CD4-positive, alpha-beta memory T cell (primary cell): ENCODE data around the gene ZBTB16. TPM values are rescaled to one million over a fixed set of nuclear protein-coding genes. Genes with fewer than 3 reads are reported as not detected.

Experiments
- CTCF ChIA-PET: fragments of 350-600 bp; sonication (Branson Sonifier 250); formaldehyde crosslinking; loops from one replicate; lab custom pipeline; 2021; ENCODE audit warnings: inconsistent platforms; ENCODE audit not compliant: partially characterized antibody; lab: Charles Lee
- POLR2A ChIA-PET: fragments of 350-600 bp; sonication (Branson Sonifier 250); formaldehyde crosslinking; loops from one replicate; lab custom pipeline; 2021; ENCODE audit not compliant: partially characterized antibody; lab: Charles Lee
- DNase-seq, 5 donors: peaks; one replicate each; pipeline versions ENCODE4 v3.0.0 to v3.0.0-alpha.2; 2020 to 2022; ENCODE audit warnings: mixed read lengths in 1 of 5
- H3K27ac ChIP-seq: one replicate; pipeline ENCODE4 v1.7.0; 2013; ENCODE audit warnings: low read depth, low read length
- H3K27me3 ChIP-seq: 2 replicates; pipeline ENCODE4 v1.7.0; 2013; ENCODE audit warnings: mild to moderate bottlenecking, low read length, moderate library complexity; ENCODE audit not compliant: insufficient read depth
- H3K36me3 ChIP-seq: 2 replicates; pipeline ENCODE4 v1.7.0; 2013; ENCODE audit warnings: mild to moderate bottlenecking, low read length, moderate library complexity; ENCODE audit not compliant: insufficient read depth
- H3K4me1 ChIP-seq: 2 replicates; pipeline ENCODE4 v1.7.0; 2013; ENCODE audit warnings: mild to moderate bottlenecking, low read length, moderate library complexity; ENCODE audit not compliant: insufficient read depth
- H3K4me3 ChIP-seq, 2 donors: one replicate each; pipeline ENCODE4 v1.7.0; 2013; ENCODE audit warnings: low read length in 2 of 2, mild to moderate bottlenecking in 1 of 2
- H3K9me3 ChIP-seq, 2 donors: one replicate each; pipeline ENCODE4 v1.7.0; 2013; ENCODE audit warnings: low read length in 2 of 2, control low read depth in 1 of 2; ENCODE audit not compliant: control insufficient read depth in 1 of 2
- H3K27ac Mint-ChIP-seq, 7 donors: one replicate each; pipeline ENCODE4 v1.8.0; 2020 to 2021; ENCODE audit warnings: mixed read lengths in 7 of 7, mild to moderate bottlenecking in 6 of 7, inconsistent platforms in 3 of 7, moderate library complexity in 3 of 7
- H3K27me3 Mint-ChIP-seq, 2 donors: one replicate each; pipeline ENCODE4 v1.8.0; 2020 to 2021; ENCODE audit warnings: mixed read lengths in 2 of 2
- H3K36me3 Mint-ChIP-seq, 2 donors: one replicate each; pipeline ENCODE4 v1.8.0; 2020 to 2021; ENCODE audit warnings: mixed read lengths in 2 of 2, inconsistent platforms in 1 of 2, mild to moderate bottlenecking in 1 of 2
- H3K4me1 Mint-ChIP-seq, 4 donors: one replicate each; pipeline ENCODE4 v1.8.0; 2020 to 2021; ENCODE audit warnings: mixed read lengths in 4 of 4, mild to moderate bottlenecking in 1 of 4
- H3K4me3 Mint-ChIP-seq, 8 donors: one replicate each; pipeline ENCODE4 v1.8.0; 2020 to 2021; ENCODE audit warnings: mixed read lengths in 8 of 8, mild to moderate bottlenecking in 7 of 8, moderate library complexity in 6 of 8, inconsistent platforms in 3 of 8
- H3K9me3 Mint-ChIP-seq, 8 donors: one replicate each; pipeline ENCODE4 v1.8.0; 2020 to 2021; ENCODE audit warnings: mixed read lengths in 8 of 8, mild to moderate bottlenecking in 5 of 8, inconsistent platforms in 3 of 8, moderate library complexity in 1 of 8
- intact Hi-C: fragments of 100-400 bp; cut with micrococcal nuclease; formaldehyde crosslinking; loops from one replicate; pipeline ENCODE4 v1.15.1; 2023
- polyA plus RNA-seq, 2 donors: library from polyadenylated mRNA; unstranded; fragments of 300-500 nt; fragmentation: Illumina TruSeq; gene quantifications; one replicate each; pipeline ENCODE4 v1.2.3, GENCODE V29; 2021
- total RNA-seq, 2 experiments: library from RNA; stranded (reverse); gene quantifications; one replicate each; pipeline ENCODE4 v1.2.3, GENCODE V29; 2021

Gene ZBTB16
- total and polyA plus RNA-seq, 4 experiments from 2014 or later = 5.6 to 28.4 (median 8.6) TPM

DNA sequence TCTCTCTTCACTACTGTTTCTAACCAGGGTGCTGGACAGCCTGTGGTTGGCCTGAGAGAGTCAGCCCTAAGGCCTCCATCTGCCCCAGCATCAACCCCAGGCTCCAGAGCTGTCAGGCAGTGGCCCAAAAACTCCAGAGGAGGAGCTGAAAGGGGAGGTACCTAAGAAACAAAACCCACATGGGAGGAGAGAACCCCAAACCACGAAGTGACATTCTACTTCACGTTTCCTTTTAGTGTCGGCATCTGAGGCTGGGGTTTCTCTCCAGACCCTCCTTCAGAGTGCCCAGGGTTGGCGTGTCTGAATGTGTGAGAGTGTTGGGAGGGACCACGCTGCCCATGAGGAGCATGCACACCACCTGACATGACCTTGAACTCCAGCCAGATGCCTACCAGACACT, 166.8 kb downstream of the ZBTB16 start:
- no peak overlapping the region for H3K4me3 Mint-ChIP-seq
- Histone ChIP-seq H3K27ac (no peak overlapping the region), H3K36me3 (no peaks in the 10 kb centered on the region), H3K4me1 (peaks cover 6% of the 10 kb centered on the region), H3K9me3 (no peaks in the 10 kb centered on the region), H3K4me3 (no peak overlapping the region), H3K27me3 (no peaks in the 10 kb centered on the region)
- POLR2A ChIA-PET = no interaction called here
- peaks cover 8 to 20% (median 16%) of the 10 kb centered on the region in 4 donors for H3K4me1 Mint-ChIP-seq
- intact Hi-C loops = no loop called here
- CTCF ChIA-PET = no interaction called here
- no peaks in the 10 kb centered on the region for H3K27me3 Mint-ChIP-seq
- H3K27ac Mint-ChIP-seq = peak overlapping the region in 3 of 7 donors; percentile 2 to 11 (median 7)
- no peaks in the 10 kb centered on the region for H3K9me3 Mint-ChIP-seq
- H3K36me3 Mint-ChIP-seq = no peaks in the 10 kb centered on the region
- no peak for DNase-seq

DNA sequence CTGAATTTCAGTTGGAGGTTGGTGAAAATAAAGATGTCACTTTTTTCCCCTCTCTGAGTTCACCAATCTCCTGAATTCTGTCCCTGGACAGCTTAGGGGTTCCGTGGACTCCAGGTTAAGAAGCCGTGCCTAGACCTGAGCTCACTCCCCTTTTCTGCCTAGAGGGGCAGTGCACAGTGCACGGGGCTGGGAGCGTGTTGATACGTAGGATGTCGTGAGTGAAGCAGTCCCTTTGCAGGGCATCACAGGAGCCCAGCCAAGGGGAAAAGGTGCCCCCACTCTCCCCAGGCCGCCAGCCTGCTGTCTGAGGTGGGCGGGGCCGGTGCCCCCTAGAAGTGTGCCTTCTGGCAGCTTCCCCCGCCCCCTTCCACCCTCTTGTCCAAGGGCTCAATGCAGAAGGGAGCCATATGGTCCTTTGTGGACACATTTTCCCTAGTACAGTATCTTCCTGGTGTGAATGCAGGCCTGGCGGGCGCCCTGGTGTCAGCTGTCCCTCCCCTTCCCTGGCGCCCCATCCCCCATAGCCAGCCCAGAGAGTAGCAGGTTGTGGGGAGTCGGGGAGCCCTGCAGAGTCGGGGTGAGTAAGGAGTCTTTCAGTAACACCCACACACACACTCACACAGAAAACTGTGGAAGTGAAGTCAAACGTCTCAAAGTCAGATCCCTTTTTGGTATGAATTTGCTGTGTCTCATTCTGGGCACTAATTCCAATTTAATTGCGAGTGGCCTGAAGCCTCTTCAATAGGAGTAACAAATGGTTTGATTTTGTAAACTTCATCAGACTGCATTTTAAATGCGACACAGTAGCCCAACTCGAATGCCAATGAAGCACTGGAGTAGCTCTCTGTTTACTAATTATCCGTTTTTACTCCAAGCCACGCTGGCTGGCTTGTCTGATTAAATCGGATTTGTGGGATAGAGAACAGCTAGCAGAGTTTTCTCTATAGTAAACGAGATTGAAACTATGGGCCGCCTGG, 169.2 kb downstream of the ZBTB16 start:
- no peak overlapping the region for H3K4me3 ChIP-seq
- no peak overlapping the region for H3K4me3 Mint-ChIP-seq

DNA sequence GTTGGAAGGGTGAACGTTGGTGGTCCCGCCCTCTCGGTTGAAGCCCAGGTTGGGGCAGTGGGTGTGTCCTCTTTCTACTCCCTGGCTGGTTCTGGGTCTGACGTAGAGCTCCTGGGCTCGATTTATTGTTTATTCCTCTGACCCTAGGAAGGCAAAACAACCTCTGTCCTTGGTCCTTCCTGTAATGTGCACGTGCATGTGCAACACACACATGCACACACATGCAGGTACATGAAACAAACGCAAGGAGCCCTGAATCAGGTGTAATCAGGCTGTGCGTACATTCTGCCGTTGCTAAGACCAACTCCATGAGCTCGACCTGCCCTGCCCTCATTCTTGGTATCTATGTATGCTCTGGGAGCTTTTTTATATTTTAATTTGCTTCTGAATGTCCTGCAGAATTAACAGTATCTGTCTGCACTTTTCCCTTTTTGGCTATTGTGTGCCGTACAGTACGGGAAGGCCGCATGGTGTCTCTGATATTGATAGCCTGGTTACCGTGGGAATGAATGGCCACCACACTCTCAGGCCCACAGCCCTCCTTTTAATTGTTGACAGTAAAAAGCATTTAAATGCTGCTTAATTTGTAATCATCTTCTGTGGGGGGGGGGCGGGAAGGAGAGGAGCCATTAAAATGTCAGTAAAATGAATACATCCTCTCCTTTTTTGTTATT, 170.7 kb downstream of the ZBTB16 start:
- Histone ChIP-seq H3K36me3 (no peaks in the 10 kb centered on the region), H3K4me1 (peaks cover 6% of the 10 kb centered on the region), H3K9me3 (no peaks in the 10 kb centered on the region), H3K27ac (no peak overlapping the region), H3K27me3 (no peaks in the 10 kb centered on the region), H3K4me3 (no peak overlapping the region)
- H3K4me1 Mint-ChIP-seq = peaks cover 8 to 20% (median 11%) of the 10 kb centered on the region in 4 donors
- H3K36me3 Mint-ChIP-seq = no peaks in the 10 kb centered on the region
- no peak overlapping the region for H3K27ac Mint-ChIP-seq
- intact Hi-C loops = no loop called here
- ChIA-PET POLR2A (interaction anchor here (0.8 kb wide), 1 partner anchor 22 kb away, joined by 5 read pairs; no protein-coding TSS in a partner anchor), CTCF (no interaction called here)
- DNase-seq = no peak
- H3K4me3 Mint-ChIP-seq = no peak overlapping the region
- H3K27me3 Mint-ChIP-seq = no peaks in the 10 kb centered on the region
- no peaks in the 10 kb centered on the region for H3K9me3 Mint-ChIP-seq

More for the DNA sequence above, 169.2 kb downstream of the ZBTB16 start:
- Histone ChIP-seq H3K27me3 (no peaks in the 10 kb centered on the region), H3K9me3 (no peaks in the 10 kb centered on the region), H3K36me3 (no peaks in the 10 kb centered on the region), H3K4me1 (peaks cover 6% of the 10 kb centered on the region), H3K27ac (no peak overlapping the region)
- Mint-ChIP-seq H3K36me3 (no peaks in the 10 kb centered on the region), H3K27me3 (no peaks in the 10 kb centered on the region), H3K9me3 (no peaks in the 10 kb centered on the region), H3K27ac (no peak overlapping the region), H3K4me1 (peaks cover 8 to 20% (median 16%) of the 10 kb centered on the region in 4 donors)
- intact Hi-C loops = no loop called here
- no peak for DNase-seq
- CTCF ChIA-PET = interaction anchor here (0.9 kb wide), 2 partner anchors 32 to 193 kb away, joined by 3 read pairs; no protein-coding TSS in a partner anchor
- POLR2A ChIA-PET = no interaction called here

DNA sequence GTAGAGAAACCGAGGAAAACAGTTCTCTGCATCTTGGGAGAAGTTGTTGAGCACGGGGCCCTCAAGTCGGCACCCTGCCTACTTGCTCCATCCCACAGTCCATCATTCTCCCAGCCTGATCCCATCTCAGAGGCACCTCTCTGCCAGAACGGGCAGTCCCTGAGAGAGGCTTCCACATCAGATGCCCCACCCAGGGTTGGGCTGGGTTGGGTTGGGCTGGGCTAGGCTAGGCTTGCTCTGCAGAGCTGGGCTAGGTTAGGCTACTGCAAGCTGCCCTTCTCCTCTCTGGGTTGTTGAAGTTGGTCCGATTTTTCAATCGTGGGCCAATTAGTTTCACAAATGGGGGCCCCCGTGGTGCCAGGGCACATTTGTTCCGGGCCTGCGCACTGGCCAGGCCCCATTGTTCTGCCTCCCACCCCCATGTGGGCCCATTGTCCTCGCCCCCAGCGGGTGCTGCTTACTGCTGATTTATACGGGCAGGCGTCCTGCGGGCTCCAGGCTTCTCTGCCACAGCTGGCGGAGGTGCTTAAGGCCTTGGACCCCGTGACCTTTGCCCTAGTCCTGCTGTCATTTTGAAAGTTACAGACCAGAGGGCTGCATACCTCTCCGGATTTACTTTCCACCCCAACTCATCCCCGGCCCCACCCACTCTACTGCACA, 173.0 kb downstream of the ZBTB16 start:
- peaks cover 0 to 3% (median under 1%) of the 10 kb centered on the region in 4 donors for H3K4me1 Mint-ChIP-seq
- H3K4me3 Mint-ChIP-seq = no peak overlapping the region
- Histone ChIP-seq H3K27ac (no peak overlapping the region), H3K36me3 (no peaks in the 10 kb centered on the region), H3K4me3 (no peak overlapping the region), H3K4me1 (no peaks in the 10 kb centered on the region), H3K9me3 (no peaks in the 10 kb centered on the region), H3K27me3 (no peaks in the 10 kb centered on the region)
- H3K36me3 Mint-ChIP-seq = no peaks in the 10 kb centered on the region
- no peaks in the 10 kb centered on the region for H3K9me3 Mint-ChIP-seq
- no peaks in the 10 kb centered on the region for H3K27me3 Mint-ChIP-seq
- intact Hi-C loops = no loop called here
- no peak for DNase-seq
- no peak overlapping the region for H3K27ac Mint-ChIP-seq
- ChIA-PET CTCF (no interaction called here), POLR2A (no interaction called here)

DNA sequence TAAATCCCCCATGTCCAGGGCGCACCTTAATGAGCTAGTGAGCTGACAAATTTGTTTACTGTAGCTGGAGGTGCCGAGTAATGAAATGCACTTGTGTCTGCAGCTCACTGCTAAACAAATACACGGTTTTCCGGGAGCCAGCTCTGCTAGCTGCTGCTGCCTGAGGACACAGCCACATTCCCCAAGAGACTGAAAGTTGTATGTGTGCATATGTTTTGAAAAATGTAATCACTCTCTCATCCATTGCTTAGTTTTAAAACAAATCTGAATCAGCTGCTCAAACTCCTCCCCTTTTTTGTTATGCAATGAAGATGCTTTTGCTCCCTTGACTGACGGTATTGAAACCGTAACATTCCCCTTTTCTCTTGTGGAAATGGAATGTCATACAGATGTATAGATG, 174.2 kb downstream of the ZBTB16 start:
- no peaks in the 10 kb centered on the region for H3K36me3 Mint-ChIP-seq
- no peak overlapping the region for H3K27ac Mint-ChIP-seq
- CTCF ChIA-PET = interaction anchor here (0.7 to 1.4 kb wide), 3 partner anchors 28 to 74 kb away, joined by 3 to 5 read pairs (median 3); no protein-coding TSS in a partner anchor
- intact Hi-C loops = no loop called here
- Histone ChIP-seq H3K9me3 (no peaks in the 10 kb centered on the region), H3K36me3 (no peaks in the 10 kb centered on the region), H3K27me3 (no peaks in the 10 kb centered on the region), H3K27ac (no peak overlapping the region), H3K4me1 (no peaks in the 10 kb centered on the region), H3K4me3 (no peak overlapping the region)
- peaks cover 0 to 3% (median under 1%) of the 10 kb centered on the region in 4 donors for H3K4me1 Mint-ChIP-seq
- POLR2A ChIA-PET = no interaction called here
- no peak for DNase-seq
- no peak overlapping the region for H3K4me3 Mint-ChIP-seq
- H3K9me3 Mint-ChIP-seq = no peaks in the 10 kb centered on the region
- no peaks in the 10 kb centered on the region for H3K27me3 Mint-ChIP-seq

DNA sequence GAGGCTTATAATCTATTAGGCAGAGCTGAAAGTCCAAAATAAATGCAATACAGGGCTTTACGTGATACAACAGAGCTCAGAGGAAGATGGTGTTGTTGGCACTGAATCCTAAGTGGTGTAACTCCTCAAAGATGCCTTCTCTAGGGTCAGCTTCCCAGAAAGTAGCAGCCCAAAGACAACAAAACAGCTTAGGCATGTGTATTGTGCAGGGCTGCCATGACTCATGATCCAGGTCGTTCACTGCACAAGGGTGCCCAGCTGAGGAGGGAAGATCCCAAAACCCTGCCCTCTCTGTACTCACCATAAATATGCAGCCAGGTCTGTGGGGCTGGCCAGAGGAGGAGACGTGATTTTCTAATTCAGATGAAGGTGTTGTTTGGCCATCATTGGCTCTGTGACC, 177.3 kb downstream of the ZBTB16 start:
- CTCF ChIA-PET = interaction anchor here (0.9 to 1.8 kb wide), 3 partner anchors 11 to 335 kb away, joined by 3 read pairs; no protein-coding TSS in a partner anchor
- Mint-ChIP-seq H3K9me3 (no peaks in the 10 kb centered on the region), H3K4me3 (no peak overlapping the region), H3K4me1 (peaks cover 0 to 3% (median under 1%) of the 10 kb centered on the region in 4 donors), H3K27ac (no peak overlapping the region), H3K27me3 (no peaks in the 10 kb centered on the region), H3K36me3 (peaks cover 0 to 7% of the 10 kb centered on the region in 2 donors)
- DNase-seq = no peak
- H3K4me1 ChIP-seq = no peaks in the 10 kb centered on the region
- intact Hi-C loops = no loop called here
- no peaks in the 10 kb centered on the region for H3K9me3 ChIP-seq
- H3K36me3 ChIP-seq = no peaks in the 10 kb centered on the region
- H3K27me3 ChIP-seq = no peaks in the 10 kb centered on the region
- H3K27ac ChIP-seq = no peak overlapping the region
- H3K4me3 ChIP-seq = no peak overlapping the region
- POLR2A ChIA-PET = no interaction called here
